Heart right ventricle (tissue), 16 donors: ENCODE measurements around the gene PRODH2. TPM values are rescaled to one million over a fixed set of nuclear protein-coding genes. Genes with fewer than 3 reads are reported as not detected.
A peak's percentile ranks its signal among the peaks of the same experiment; 100 is the strongest.

Experiments
- ATAC-seq, 8 donors: fragments of 200-7000 bp; cut with Tn5 transposase; one replicate each; pipeline ENCODE4 v1.9.1; 2020; ENCODE audit warnings: mild to moderate bottlenecking in 8 of 8, moderate library complexity in 8 of 8, moderate number of reproducible peaks in 1 of 8
- DNase-seq, 2 donors: peaks; one replicate each; pipeline ENCODE4 v3.0.0-alpha.2; 2020
- H3K27ac ChIP-seq, 10 donors: fragments of 200-600 bp; sonication (generic) in 2 of 10; one replicate each; pipeline versions ENCODE4 v1.5.0 to v1.8.0; 2020 to 2022; ENCODE audit warnings: mild to moderate bottlenecking in 3 of 10
- H3K27me3 ChIP-seq, 7 donors: fragments of 200-600 bp; one replicate each; pipeline ENCODE4 v1.8.0; 2021 to 2022; ENCODE audit warnings: mild to moderate bottlenecking in 2 of 7
- H3K36me3 ChIP-seq, 9 donors: fragments of 200-600 bp; sonication (generic) in 1 of 9; one replicate each; pipeline versions ENCODE4 v1.5.0 to v1.8.0; 2020 to 2022; ENCODE audit warnings: mild to moderate bottlenecking in 2 of 9
- H3K4me1 ChIP-seq, 9 donors: fragments of 200-600 bp; sonication (generic) in 1 of 9; one replicate each; pipeline versions ENCODE4 v1.5.0 to v1.8.0; 2020 to 2022; ENCODE audit warnings: mild to moderate bottlenecking in 4 of 9
- H3K4me3 ChIP-seq, 10 donors: fragments of 200-600 bp; sonication (generic) in 2 of 10; one replicate each; pipeline versions ENCODE4 v1.5.0 to v1.8.0; 2020 to 2022; ENCODE audit warnings: mild to moderate bottlenecking in 7 of 10, moderate library complexity in 2 of 10
- H3K9me3 ChIP-seq, 11 donors: fragments of 200-600 bp in 10 of 11; sonication (generic) in 2 of 11; one replicate each; pipeline versions ENCODE4 v1.5.0 to v1.8.0; 2013 to 2022; ENCODE audit warnings: mild to moderate bottlenecking in 2 of 11, control low read depth in 1 of 11, moderate library complexity in 1 of 11
- WGBS, 2 donors: extraction: QIAGEN DNeasy Blood & Tissue Kit; methylation state at CpG; one replicate each; pipeline ENCODE4 v1.1.7; 2013; ENCODE audit warnings: inconsistent platforms in 1 of 2; 5-methylcytosine and 5-hydroxymethylcytosine counted together
- intact Hi-C, 10 donors: fragments of 100-400 bp; cut with DNase I; formaldehyde crosslinking; loops; one replicate each; pipeline versions ENCODE4 v1.11.1 to v1.14.2; 2022
- polyA plus RNA-seq, 2 donors: library from polyadenylated mRNA; stranded (reverse); fragments of 200-250 nt; gene quantifications; one replicate each; pipeline ENCODE4 v1.2.3, GENCODE V29; 2013
- total RNA-seq, 10 donors: library from RNA; stranded (reverse); fragmentation: NEBNext Ultra II Directional in 3 of 10; extraction: Animal tissue kit (Norgen Biotek cat#: 25700) in 3 of 10; gene quantifications; one replicate each; pipeline versions ENCODE4 v1.2.1 to v1.2.4, GENCODE V29; 2021 to 2023
- TF ChIP-seq, protein P1 (sequence below), 9 donors: fragments of 200-600 bp; sonication (generic) in 2 of 9; IDR thresholded peaks; one replicate each; pipeline versions ENCODE4 v1.5.0 to v1.8.0; 2021 to 2022; ENCODE audit warnings: antibody characterized with exemption in 9 of 9, mild to moderate bottlenecking in 5 of 9, moderate library complexity in 1 of 9
- donor health status: Arrhythmogenic right ventricular cardiomyopathy.
- donor health status: ischemic (EF 13 %, LVEDD 7.1; RV severe dilation, severe dysfunction).
- donor health status: healthy with polysubstance abuse.
- donor health status: DM: no; HTN: yes; CAD: no.
- donor health status: DM: no; HTN: no; CAD: no.
- donor health status: ischemic (EF 25% LVEDD 6.9; RV normal size, moderate dysfunction).
- donor health status: ischemic (EF 25% LVEDD 5.7; RV mildly dilated, moderate dysfunction).
- donor health status: healthy.
- donor health status: DM: yes; HTN: yes; CAD: no.
- donor health status: Ischemic cardiomyopathy.
- donor health status: ischemic (EF 35%, LVEDD 5.7; RV mildly dilated, moderate dysfunction).
- donor health status: nonischemic (EF 11% LVEDD 7.7; RV severe dilation, severe dysfunction).
- donor health status: DM: yes; HTN: yes; CAD: no.
- donor health status: PGD.
- donor health status: ischemic (EF 29% LVEDD 5.4; RV normal size, mild dysfunction).
- donor health status: nonischemic (EF 23%, LVEDD 6.1; RV moderate dilation, normal function).

The PRODH2 gene
- total and polyA plus RNA-seq, 12 donors: not detected

GRCh38 chr19:35853038-35853756 is 40.6 kb upstream of the PRODH2 start:
- H3K27ac ChIP-seq: no peak overlapping the region
- TF ChIP-seq, protein P1, sequence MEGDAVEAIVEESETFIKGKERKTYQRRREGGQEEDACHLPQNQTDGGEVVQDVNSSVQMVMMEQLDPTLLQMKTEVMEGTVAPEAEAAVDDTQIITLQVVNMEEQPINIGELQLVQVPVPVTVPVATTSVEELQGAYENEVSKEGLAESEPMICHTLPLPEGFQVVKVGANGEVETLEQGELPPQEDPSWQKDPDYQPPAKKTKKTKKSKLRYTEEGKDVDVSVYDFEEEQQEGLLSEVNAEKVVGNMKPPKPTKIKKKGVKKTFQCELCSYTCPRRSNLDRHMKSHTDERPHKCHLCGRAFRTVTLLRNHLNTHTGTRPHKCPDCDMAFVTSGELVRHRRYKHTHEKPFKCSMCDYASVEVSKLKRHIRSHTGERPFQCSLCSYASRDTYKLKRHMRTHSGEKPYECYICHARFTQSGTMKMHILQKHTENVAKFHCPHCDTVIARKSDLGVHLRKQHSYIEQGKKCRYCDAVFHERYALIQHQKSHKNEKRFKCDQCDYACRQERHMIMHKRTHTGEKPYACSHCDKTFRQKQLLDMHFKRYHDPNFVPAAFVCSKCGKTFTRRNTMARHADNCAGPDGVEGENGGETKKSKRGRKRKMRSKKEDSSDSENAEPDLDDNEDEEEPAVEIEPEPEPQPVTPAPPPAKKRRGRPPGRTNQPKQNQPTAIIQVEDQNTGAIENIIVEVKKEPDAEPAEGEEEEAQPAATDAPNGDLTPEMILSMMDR (IDR thresholded peaks at IDR 0.05): no peak
- WGBS, 2 donors: 56 to 70% methylated on average over 8 of the region's 8 CpGs
- no peaks in the 10 kb centered on the region for H3K9me3 ChIP-seq
- H3K36me3 ChIP-seq: no peaks in the 10 kb centered on the region
- H3K4me3 ChIP-seq: no peak overlapping the region
- peaks cover 0 to 16% (median 11%) of the 10 kb centered on the region in 9 donors for H3K4me1 ChIP-seq
- no peak for ATAC-seq
- peaks cover 11 to 98% (median 93%) of the 10 kb centered on the region in 7 donors for H3K27me3 ChIP-seq
- no peak for DNase-seq
- intact Hi-C loops: no loop called here

GRCh38 chr19:35852029-35852780 is 39.6 kb upstream of the PRODH2 start, which contains the start of gene NPHS1:
Gene NPHS1, minus strand, starts transcription at chr19:35852504. Its CDS starts 667 bp downstream, at chr19:35851837.
- ATAC-seq (no peak), DNase-seq (no peak)
- H3K4me1 ChIP-seq: peaks cover 0 to 14% (median 11%) of the 10 kb centered on the region in 9 donors
- WGBS, 2 donors: 47 to 49% methylated on average over 9 of the region's 9 CpGs
- H3K4me3 ChIP-seq: no peak within 1 kb of the TSS
- no peaks in the 10 kb centered on the region for H3K9me3 ChIP-seq
- H3K27me3 ChIP-seq: peaks cover 11 to 98% (median 94%) of the 10 kb centered on the region in 7 donors
- no peak within 1 kb of the TSS for H3K27ac ChIP-seq
- TF ChIP-seq, protein P1 (IDR thresholded peaks at IDR 0.05): no peak
- intact Hi-C loops: no loop called here
- H3K36me3 ChIP-seq: no peaks in the 10 kb centered on the region

- H3K27ac ChIP-seq: no peak overlapping the region
- H3K4me1 ChIP-seq: peaks cover 0 to 9% (median 5%) of the 10 kb centered on the region in 9 donors
- H3K27me3 ChIP-seq: peaks cover 7 to 96% (median 92%) of the 10 kb centered on the region in 7 donors
- ATAC-seq (peak in 1 of 8 donors; percentile 9), DNase-seq (no peak)
- TF ChIP-seq, protein P1 (IDR thresholded peaks at IDR 0.05): no peak
- no peak overlapping the region for H3K4me3 ChIP-seq
- no peaks in the 10 kb centered on the region for H3K36me3 ChIP-seq
- 41% methylated on average over 32 of the region's 32 CpGs for WGBS, 2 donors
- intact Hi-C loops: no loop called here
- H3K9me3 ChIP-seq: no peaks in the 10 kb centered on the region
Observed at GRCh38 chr19:35851213-35852028, 38.8 kb upstream of the PRODH2 start.
